ENCODE data around the gene PTTG1IP.
"Not testable (repeated sequence)": the region's sequence is repeated elsewhere in the genome, so short reads cannot be mapped to it uniquely, and the experiment has no call there.

PTTG1IP gene

GRCh38 chr21:44918581-44919033, 45.1 kb upstream of the PTTG1IP start:
- no peak overlapping the region for H3K4me3 ChIP-seq (ENCODE audit: low read depth, low read length)
- TF ChIP-seq, protein P1, sequence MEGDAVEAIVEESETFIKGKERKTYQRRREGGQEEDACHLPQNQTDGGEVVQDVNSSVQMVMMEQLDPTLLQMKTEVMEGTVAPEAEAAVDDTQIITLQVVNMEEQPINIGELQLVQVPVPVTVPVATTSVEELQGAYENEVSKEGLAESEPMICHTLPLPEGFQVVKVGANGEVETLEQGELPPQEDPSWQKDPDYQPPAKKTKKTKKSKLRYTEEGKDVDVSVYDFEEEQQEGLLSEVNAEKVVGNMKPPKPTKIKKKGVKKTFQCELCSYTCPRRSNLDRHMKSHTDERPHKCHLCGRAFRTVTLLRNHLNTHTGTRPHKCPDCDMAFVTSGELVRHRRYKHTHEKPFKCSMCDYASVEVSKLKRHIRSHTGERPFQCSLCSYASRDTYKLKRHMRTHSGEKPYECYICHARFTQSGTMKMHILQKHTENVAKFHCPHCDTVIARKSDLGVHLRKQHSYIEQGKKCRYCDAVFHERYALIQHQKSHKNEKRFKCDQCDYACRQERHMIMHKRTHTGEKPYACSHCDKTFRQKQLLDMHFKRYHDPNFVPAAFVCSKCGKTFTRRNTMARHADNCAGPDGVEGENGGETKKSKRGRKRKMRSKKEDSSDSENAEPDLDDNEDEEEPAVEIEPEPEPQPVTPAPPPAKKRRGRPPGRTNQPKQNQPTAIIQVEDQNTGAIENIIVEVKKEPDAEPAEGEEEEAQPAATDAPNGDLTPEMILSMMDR (IDR thresholded peaks at IDR 0.05; ENCODE audit: insufficient read depth, low read depth, low read length, missing control alignments) = no peak
- no peak for DNase-seq (ENCODE audit: low read depth)

- no peak for DNase-seq (ENCODE audit: low read depth)
- H3K4me3 ChIP-seq (ENCODE audit: low read depth, low read length) = no peak overlapping the region
- TF ChIP-seq, protein P1 (IDR thresholded peaks at IDR 0.05; ENCODE audit: insufficient read depth, low read depth, low read length, missing control alignments) = no peak
These were observed 44.6 kb upstream of the PTTG1IP start for GRCh38 chr21:44918107-44918470.

DNA sequence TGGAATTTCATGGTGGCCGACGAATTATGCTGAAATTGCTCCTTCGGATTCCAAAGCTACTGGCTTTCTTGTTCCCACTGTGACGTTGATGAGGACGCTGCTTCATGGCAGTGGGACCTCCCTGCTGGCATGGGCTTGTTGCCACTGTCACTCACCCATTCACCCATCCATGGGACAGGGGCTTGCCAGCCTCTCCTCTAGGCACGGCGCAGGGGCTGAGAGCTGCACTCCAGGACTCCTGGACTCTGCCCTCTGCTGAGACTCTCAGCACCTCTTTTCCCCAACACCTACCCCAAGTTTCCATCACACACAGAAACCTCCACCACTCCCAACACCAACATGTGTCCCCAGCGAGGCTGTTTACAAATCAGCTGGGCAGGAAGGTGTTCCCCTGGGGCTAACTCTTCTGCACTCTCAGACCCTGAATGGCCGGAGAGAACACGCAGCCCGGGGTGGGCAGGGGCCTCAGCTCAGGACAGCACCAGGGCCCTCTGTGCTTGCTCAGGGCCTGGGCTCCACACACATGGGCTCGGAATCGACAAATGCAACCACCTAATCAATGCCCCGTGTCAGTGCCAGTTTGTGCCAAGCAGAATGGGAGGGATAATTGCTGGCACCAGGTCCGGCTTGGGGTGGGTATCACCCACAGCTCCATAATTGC, 44.1 kb upstream of the PTTG1IP start:
- H3K4me3 ChIP-seq (ENCODE audit: low read depth, low read length) = no peak overlapping the region
- TF ChIP-seq, protein P1 (IDR thresholded peaks at IDR 0.05; ENCODE audit: insufficient read depth, low read depth, low read length, missing control alignments) = no peak
- no peak for DNase-seq (ENCODE audit: low read depth)

DNA sequence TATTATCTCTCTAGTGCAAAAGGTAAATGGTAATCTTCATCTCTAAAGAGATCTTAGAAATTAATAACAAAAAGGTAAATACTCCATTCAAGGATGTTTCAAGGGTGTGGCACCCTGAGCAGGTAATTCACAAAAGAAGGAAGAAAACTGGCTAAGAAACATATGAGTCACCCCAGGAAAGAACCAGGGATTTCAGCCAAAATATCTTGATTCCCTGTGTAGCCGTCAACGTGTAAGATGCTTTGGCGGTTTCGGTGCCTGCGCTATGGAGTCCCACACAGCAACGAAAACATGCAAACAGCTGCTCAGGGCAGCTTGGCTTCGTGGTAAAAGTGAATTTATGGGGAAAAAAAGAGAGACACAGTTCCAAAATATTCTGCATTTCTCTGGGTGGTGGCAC, 43.5 kb upstream of the PTTG1IP start:
- no peak for DNase-seq (ENCODE audit: low read depth)
- TF ChIP-seq, protein P1 (IDR thresholded peaks at IDR 0.05; ENCODE audit: insufficient read depth, low read depth, low read length, missing control alignments) = no peak

GRCh38 chr21:44914176-44914874, 40.8 kb upstream of the PTTG1IP start:
- TF ChIP-seq, protein P1 (IDR thresholded peaks at IDR 0.05; ENCODE audit: insufficient read depth, low read depth, low read length, missing control alignments) = no peak
- peak overlapping the region; percentile 39 for H3K4me3 ChIP-seq (ENCODE audit: low read depth, low read length)
- DNase-seq (ENCODE audit: low read depth) = peak; percentile 80

More for the DNA sequence above, 43.5 kb upstream of the PTTG1IP start:
- H3K4me3 ChIP-seq (ENCODE audit: low read depth, low read length) = no peak overlapping the region

GRCh38 chr21:44913425-44914175, 40.1 kb upstream of the PTTG1IP start:
- peak overlapping the region; percentile 39 for H3K4me3 ChIP-seq (ENCODE audit: low read depth, low read length)

GRCh38 chr21:44912506-44913412, 39.3 kb upstream of the PTTG1IP start:
- H3K4me3 ChIP-seq (ENCODE audit: low read depth, low read length) = not testable (repeated sequence)

More at GRCh38 chr21:44913425-44914175, 40.1 kb upstream of the PTTG1IP start:
- TF ChIP-seq, protein P1 (IDR thresholded peaks at IDR 0.05; ENCODE audit: insufficient read depth, low read depth, low read length, missing control alignments) = no peak
- DNase-seq (ENCODE audit: low read depth) = no peak

More at GRCh38 chr21:44912506-44913412, 39.3 kb upstream of the PTTG1IP start:
- not testable (repeated sequence) for DNase-seq (ENCODE audit: low read depth)

Measured in GM12865 (cell line).